HG03460 (cell line): ENCODE measurements around the gene OSTC.

ENCODE experiments used
- ATAC-seq: cut with Tn5 transposase; IDR thresholded peaks from one replicate; pipeline ENCODE4 v1.9.1; 2021; ENCODE audit not compliant: unreplicated experiment

The OSTC gene

DNA sequence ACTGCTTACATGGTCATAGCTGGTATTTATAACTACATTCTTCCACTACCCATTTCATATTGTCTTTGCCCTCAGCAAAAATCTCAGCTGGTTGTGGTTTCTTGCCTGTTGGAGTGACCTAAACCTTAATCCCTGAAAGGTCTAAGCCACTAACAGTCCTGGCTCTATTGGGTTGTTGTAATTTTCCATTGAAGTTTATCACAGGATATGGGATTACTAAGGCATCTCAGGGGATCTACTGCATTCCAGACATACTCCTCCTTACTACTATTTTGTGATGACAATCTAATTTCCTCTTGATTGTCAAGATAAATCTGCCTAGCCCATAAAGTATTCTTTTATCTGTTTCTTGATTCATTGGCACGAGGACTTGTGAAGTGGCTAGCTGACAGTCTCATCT is 6.2 kb upstream of the OSTC start:
- no peak for ATAC-seq

- ATAC-seq: no peak
Observed at GRCh38 chr4:108646706-108647105, 3.7 kb upstream of the OSTC start.

DNA sequence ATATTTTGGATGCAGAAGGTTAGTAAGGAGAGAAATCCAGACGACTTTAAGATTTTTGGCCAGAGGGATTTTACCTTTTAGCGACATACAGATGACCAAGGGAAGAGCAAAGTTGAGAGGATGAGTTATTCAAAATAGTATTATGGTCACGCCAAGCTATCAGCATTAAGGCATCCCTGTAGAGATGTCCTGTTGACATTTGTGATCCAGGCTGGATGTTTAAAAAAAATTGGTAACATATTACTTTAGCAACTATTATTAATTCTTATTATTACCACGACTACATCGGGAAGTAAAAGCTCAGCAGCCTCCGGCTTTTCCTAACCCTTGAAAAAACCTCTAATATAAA is 562 bp upstream of the OSTC start:
- peak; percentile 7 for ATAC-seq

- no peak for ATAC-seq
Observed at GRCh38 chr4:108651014-108651791, 804 bp downstream of the OSTC start.

DNA sequence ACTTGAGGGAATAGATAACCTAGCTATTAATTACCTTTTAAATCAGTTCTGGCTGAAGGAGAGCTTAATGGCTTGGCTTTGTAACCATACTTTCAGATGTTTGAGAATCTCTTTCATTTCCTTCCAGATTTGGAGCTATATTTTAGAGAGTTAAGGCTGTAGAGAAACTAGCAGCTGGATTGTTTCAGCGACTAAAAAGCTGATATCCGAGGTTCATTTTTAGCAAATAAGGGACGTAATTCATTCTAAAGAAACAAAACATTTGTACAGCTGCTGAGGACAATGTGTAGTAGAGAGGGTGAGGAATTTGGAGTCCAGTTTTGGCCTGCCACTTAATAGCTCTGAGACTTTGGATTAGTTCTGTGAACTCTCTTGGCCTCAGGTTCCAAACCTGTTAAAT is 12.2 kb downstream of the OSTC start:
- ATAC-seq: no peak

DNA sequence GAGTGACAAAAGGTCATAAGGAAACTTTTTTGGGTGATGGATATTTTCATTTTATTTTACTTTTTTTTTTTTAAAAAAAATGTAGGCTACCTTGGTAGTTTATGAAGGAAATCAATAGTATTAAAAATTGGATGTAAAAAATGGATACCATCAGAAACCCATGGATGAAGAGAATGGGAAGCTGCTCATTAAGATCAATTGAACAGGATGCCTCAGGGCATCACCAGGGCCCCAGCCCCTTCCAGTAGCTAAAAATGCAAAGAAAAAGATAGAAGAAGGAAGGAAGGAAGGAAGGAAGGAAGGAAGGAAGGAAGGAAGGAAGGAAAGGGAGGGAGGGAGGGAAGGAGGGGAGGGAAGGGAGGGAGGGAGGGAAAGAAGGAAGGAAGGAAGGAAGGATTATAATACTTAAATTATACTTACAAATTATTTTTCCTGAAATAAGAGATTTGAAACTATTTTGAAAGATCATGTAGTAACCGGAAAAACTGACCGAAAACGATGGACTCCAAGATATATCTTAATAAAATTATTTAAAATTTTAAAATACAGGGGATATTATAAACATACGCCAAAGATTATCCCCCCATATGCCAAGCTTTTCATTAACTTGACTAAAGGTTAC is 24.1 kb downstream of the OSTC start:
- no peak for ATAC-seq

DNA sequence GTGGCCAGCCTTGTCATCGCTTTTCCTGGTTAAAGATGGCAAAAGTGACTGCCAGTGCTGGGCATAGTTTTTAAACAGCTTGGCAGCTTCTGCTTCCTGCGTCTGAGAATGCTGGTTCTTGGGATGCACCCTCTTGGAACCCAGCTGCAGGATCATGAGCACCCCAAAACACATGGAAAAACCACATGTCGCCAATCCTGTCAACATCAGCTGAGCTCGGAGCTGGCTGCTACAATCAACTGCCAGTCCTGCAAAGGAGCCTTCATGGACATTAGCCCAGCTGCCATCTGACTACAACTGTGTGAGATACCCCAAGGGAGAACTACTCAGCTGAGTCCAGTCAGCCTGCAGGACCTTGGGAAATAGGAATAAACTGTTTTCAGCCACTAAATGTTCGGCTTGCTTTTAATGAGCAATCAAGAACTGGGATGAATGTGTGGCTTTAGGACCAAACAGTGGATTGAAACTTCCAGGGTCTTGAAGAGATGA is 31.0 kb downstream of the OSTC start:
- no peak for ATAC-seq

DNA sequence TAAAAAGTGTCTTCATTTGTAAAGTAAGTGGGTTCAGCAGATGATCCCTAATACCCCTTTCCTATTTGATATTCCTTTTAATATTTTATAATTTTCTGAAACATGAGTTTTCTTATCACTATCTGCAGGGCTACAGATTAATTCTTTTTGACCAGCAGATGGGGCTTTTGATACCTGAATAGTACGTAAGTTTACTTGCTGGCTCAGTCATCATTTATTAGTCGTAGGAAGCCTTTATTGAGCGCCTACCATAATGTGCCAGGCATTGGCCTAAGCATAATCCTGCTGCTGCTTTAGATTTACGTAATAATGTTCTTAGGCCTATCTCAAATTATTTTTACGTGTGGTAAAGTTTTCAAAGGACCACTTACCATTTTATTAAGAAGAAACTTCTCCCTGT is 33.1 kb downstream of the OSTC start:
- ATAC-seq: no peak

- ATAC-seq: no peak
Observed at GRCh38 chr4:108685036-108685686, 34.8 kb downstream of the OSTC start.

- ATAC-seq: no peak
Observed at GRCh38 chr4:108690738-108691137, 40.3 kb downstream of the OSTC start.

DNA sequence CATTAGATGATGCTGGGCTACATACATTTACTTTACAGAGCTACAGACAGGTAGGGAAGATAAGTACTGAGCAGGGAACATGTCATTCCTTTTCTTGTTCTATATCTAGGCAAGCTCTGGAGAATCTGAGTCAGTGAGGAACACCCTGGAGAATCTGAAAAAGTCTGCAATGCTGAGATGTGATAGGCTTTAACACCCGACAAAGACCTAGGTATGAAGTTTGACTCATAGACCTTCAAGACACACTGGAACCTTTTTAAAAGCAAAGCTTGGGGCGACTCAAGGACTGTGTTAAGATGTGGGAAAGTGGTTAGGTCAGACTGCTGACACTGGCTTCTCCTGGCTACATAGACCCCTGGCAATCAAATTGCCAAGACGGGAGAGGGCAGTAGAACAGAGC is 42.8 kb downstream of the OSTC start:
- no peak for ATAC-seq

GRCh38 chr4:108693819-108694218 is 43.4 kb downstream of the OSTC start:
- no peak for ATAC-seq

GRCh38 chr4:108694423-108694822 is 44.0 kb downstream of the OSTC start:
- ATAC-seq: no peak

- ATAC-seq: no peak
Observed at GRCh38 chr4:108695062-108695461, 44.7 kb downstream of the OSTC start.

GRCh38 chr4:108696160-108696559 is 45.8 kb downstream of the OSTC start:
- no peak for ATAC-seq

GRCh38 chr4:108700081-108700757 is 49.8 kb downstream of the OSTC start:
- no peak for ATAC-seq

GRCh38 chr4:108702960-108703359 is 52.6 kb downstream of the OSTC start:
- no peak for ATAC-seq

- ATAC-seq: no peak
Observed at GRCh38 chr4:108703370-108703769, 53.0 kb downstream of the OSTC start.

GRCh38 chr4:108703966-108704365 is 53.6 kb downstream of the OSTC start:
- ATAC-seq: no peak

GRCh38 chr4:108706289-108706688 is 55.9 kb downstream of the OSTC start:
- no peak for ATAC-seq

- no peak for ATAC-seq
Observed at GRCh38 chr4:108709234-108709633, 58.8 kb downstream of the OSTC start.

GRCh38 chr4:108709722-108710121 is 59.3 kb downstream of the OSTC start:
- ATAC-seq: no peak
